ENCODE results near the gene SPATA19. TPM values are rescaled to one million over a fixed set of nuclear protein-coding genes. Genes with fewer than 3 reads are reported as not detected.

Gene SPATA19
- total RNA-seq, 3 donors from 2014 or later (not counting 1 experiment from before 2014, with no cell fraction given) = not detected

DNA sequence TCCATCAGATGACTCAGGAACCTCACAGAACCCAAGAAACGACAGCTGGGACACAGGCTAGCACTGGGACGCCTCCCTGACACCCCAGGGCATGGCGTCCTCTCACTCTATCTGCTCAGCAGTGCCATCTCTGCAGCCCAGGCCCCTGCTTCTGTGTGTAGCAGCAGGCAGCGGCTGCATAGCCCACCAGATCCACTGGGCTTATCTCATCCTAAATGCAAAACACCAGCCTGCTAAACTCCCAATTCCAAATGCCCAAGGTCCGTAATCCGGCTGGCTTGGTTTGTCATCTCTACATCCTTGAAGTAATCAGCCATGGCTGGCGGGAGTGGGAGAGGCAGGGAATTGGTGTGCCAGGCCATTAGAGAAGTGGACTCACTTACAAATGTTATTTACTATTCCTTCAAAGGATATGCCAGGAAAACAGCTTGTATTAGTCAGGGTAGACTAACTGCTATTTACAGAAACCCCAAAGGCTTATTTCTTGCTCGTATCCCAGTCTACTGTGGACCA, 30.7 kb downstream of the SPATA19 start:
- no peak overlapping the region for H3K4me3 Mint-ChIP-seq
- Histone ChIP-seq H3K4me1 (ENCODE audit: control insufficient read depth, insufficient read depth, low read length) (no peaks in the 10 kb centered on the region), H3K27me3 (ENCODE audit: control insufficient read depth, insufficient read depth, low read length) (no peaks in the 10 kb centered on the region), H3K9me3 (ENCODE audit: control insufficient read depth, insufficient read depth, low read length) (no peaks in the 10 kb centered on the region), H3K36me3 (ENCODE audit: control insufficient read depth, insufficient read depth, low read length) (no peaks in the 10 kb centered on the region), H3K4me3 (ENCODE audit: low read length) (no peak overlapping the region), H3K27ac (ENCODE audit: low read length) (no peak overlapping the region)
- DNase-seq (no peak), ATAC-seq (no peak)
- no peaks in the 10 kb centered on the region for H3K27me3 Mint-ChIP-seq (ENCODE audit: low read depth in 2 of 2)
- H3K4me1 Mint-ChIP-seq = no peaks in the 10 kb centered on the region
- no peaks in the 10 kb centered on the region for H3K36me3 Mint-ChIP-seq
- intact Hi-C loops (cut with micrococcal nuclease) = no loop called here
- no peaks in the 10 kb centered on the region for H3K9me3 Mint-ChIP-seq
- TF ChIP-seq, protein P1, sequence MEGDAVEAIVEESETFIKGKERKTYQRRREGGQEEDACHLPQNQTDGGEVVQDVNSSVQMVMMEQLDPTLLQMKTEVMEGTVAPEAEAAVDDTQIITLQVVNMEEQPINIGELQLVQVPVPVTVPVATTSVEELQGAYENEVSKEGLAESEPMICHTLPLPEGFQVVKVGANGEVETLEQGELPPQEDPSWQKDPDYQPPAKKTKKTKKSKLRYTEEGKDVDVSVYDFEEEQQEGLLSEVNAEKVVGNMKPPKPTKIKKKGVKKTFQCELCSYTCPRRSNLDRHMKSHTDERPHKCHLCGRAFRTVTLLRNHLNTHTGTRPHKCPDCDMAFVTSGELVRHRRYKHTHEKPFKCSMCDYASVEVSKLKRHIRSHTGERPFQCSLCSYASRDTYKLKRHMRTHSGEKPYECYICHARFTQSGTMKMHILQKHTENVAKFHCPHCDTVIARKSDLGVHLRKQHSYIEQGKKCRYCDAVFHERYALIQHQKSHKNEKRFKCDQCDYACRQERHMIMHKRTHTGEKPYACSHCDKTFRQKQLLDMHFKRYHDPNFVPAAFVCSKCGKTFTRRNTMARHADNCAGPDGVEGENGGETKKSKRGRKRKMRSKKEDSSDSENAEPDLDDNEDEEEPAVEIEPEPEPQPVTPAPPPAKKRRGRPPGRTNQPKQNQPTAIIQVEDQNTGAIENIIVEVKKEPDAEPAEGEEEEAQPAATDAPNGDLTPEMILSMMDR (IDR thresholded peaks at IDR 0.05) = no peak
- no peak overlapping the region for H3K27ac Mint-ChIP-seq
- 83% methylated on average over 7 of the region's 8 CpGs for WGBS (ENCODE audit: insufficient coverage)

DNA sequence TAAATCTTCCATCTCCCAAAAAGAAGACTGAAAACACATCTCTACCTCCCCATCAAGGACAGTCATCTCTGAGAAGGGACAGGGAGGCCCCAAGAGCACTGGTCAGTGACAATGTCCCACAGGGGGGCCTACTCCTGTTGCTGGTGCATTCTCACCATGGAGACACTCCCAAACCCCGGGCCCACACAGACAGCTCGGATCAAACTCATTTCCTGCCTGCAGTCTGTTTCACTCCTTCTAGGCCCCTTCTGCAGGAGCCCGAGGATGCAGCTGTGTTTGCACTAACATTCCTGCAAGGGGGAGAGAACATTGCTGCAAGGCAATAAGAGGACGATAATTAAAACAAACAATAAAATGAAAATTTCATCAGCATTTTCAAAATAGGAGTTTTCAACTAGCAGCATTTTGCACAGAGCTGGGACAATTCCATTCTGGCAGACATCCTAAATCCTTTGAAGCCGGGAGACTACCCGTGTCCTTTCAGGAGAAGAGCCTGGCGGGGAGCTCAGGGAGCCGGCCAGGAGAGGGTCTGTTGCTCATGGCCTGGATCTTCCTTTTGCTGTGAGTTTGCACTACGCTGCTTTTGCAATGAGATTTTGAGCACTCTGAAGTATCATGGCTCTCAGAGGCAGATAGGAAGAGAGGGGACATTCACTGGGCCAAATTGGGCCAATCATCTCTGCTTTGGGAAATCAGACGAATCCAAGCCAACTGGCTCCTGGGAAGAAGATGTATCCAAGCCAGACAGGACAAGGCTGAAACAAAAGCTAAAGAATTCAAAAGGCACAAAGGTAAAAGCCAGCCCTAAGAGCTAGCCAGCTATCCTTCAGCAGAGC, 33.2 kb downstream of the SPATA19 start:
- Histone ChIP-seq H3K36me3 (ENCODE audit: control insufficient read depth, insufficient read depth, low read length) (no peaks in the 10 kb centered on the region), H3K9me3 (ENCODE audit: control insufficient read depth, insufficient read depth, low read length) (no peaks in the 10 kb centered on the region), H3K27ac (ENCODE audit: low read length) (no peak overlapping the region), H3K27me3 (ENCODE audit: control insufficient read depth, insufficient read depth, low read length) (no peaks in the 10 kb centered on the region), H3K4me1 (ENCODE audit: control insufficient read depth, insufficient read depth, low read length) (no peaks in the 10 kb centered on the region), H3K4me3 (ENCODE audit: low read length) (no peak overlapping the region)
- no peak overlapping the region for H3K4me3 Mint-ChIP-seq
- H3K27ac Mint-ChIP-seq = no peak overlapping the region
- ATAC-seq = no peak
- no peaks in the 10 kb centered on the region for H3K27me3 Mint-ChIP-seq (ENCODE audit: low read depth in 2 of 2)
- TF ChIP-seq, protein P1 (IDR thresholded peaks at IDR 0.05) = no peak
- DNase-seq = no peak
- intact Hi-C loops (cut with micrococcal nuclease) = no loop called here
- H3K36me3 Mint-ChIP-seq = no peaks in the 10 kb centered on the region
- 75% methylated on average over 10 of the region's 10 CpGs for WGBS (ENCODE audit: insufficient coverage)
- no peaks in the 10 kb centered on the region for H3K9me3 Mint-ChIP-seq
- H3K4me1 Mint-ChIP-seq = no peaks in the 10 kb centered on the region

- TF ChIP-seq, protein P1 (IDR thresholded peaks at IDR 0.05) = no peak
- 91% methylated on average over 7 of the region's 7 CpGs for WGBS (ENCODE audit: insufficient coverage)
These were observed 34.5 kb downstream of the SPATA19 start for GRCh38 chr11:133810766-133811165.

More at GRCh38 chr11:133810766-133811165, 34.5 kb downstream of the SPATA19 start:
- DNase-seq = no peak
- Mint-ChIP-seq H3K4me3 (no peak overlapping the region), H3K36me3 (no peaks in the 10 kb centered on the region), H3K9me3 (no peaks in the 10 kb centered on the region), H3K27ac (no peak overlapping the region), H3K4me1 (no peaks in the 10 kb centered on the region), H3K27me3 (ENCODE audit: low read depth in 2 of 2) (no peaks in the 10 kb centered on the region)
- Histone ChIP-seq H3K4me3 (ENCODE audit: low read length) (no peak overlapping the region), H3K4me1 (ENCODE audit: control insufficient read depth, insufficient read depth, low read length) (no peaks in the 10 kb centered on the region), H3K9me3 (ENCODE audit: control insufficient read depth, insufficient read depth, low read length) (no peaks in the 10 kb centered on the region), H3K27me3 (ENCODE audit: control insufficient read depth, insufficient read depth, low read length) (no peaks in the 10 kb centered on the region), H3K36me3 (ENCODE audit: control insufficient read depth, insufficient read depth, low read length) (no peaks in the 10 kb centered on the region), H3K27ac (ENCODE audit: low read length) (no peak overlapping the region)
- intact Hi-C loops (cut with micrococcal nuclease) = no loop called here
- ATAC-seq = no peak

All from natural killer cell (primary cell).